NCI-H226 (cell line): ENCODE measurements around the gene ARHGEF38.
A peak's percentile ranks its signal among the peaks of the same experiment; 100 is the strongest.
"Not testable (repeated sequence)": the region's sequence is repeated elsewhere in the genome, so short reads cannot be mapped to it uniquely, and the experiment has no call there.

Source experiments
- DNase-seq: peaks from one replicate; pipeline ENCODE4 v3.0.0-alpha.2; 2015

Gene ARHGEF38

DNA sequence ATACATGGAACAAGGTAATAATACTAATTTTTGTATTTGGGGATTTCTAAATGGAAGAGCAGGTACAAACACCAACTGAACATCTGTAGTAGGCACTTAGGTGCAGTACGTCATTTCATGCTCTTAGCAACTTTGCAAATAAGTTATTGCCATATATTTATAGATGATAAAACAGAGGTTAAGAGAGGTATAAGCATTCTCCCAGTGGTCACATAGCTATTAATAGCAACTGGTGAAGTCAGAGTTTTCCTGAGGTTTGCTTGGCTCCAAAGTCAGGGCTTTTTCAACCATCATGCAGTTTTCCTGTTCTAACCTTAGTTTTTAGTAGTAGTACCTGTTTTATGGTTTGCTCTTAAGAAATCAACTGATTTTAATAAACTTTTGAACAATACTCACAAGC lies 10.9 kb downstream of the ARHGEF38 start:
- no peak for DNase-seq

DNA sequence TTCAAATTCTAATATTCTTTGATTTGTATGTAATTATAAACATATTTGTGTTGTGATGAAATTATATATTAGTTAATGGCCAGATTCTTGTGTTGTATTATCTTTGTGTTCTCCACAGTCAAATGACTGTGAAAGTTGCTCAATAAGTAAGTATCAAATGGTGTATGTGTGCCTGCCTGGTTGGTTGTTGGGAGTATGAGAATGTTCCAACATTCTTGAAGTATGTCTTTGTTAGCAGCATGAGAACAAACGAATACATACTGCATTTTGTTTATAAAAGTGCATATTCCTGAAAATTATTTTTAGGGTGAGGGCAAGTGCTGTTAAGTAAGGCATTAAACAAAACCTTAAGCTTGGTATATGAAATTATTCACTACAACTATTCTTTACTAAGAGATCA lies 16.2 kb downstream of the ARHGEF38 start:
- DNase-seq: no peak

DNA sequence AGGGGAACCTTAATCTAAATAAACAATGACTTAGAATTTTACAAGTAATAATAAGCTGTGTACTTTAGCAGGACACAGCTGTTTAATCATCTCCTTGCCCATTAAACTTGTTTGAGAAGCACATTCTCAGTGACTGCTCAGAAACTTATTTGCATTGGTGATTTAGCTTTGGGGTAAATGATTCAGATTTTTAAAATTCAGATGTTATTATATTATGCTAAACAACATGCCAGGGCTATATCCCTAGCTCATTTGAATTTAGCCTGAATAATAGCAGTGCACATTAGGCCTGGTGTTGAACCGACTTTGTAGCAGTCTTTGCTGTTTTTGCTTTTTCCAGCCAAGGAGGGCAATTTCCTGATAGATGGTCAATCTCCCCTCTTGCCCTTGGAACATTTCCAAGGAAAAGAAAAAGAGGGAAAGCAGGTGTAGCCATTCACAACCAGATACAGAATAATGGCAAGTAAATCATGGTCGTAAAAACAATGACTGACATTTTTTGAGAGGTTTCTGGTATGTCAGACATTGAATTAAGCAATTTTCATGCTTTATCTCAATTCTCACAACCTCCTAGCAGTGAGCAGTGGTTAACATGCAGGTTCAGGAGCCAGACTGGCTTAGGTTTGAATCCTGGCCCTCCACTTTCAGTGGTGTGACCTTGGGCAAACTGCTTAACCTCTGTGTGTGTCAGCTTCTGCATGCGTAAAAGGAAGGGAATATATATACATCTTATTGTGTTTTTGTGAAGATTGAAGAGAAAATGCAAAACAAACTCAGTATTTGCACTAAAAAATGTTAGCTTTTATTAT lies 16.8 kb downstream of the ARHGEF38 start:
- no peak for DNase-seq

DNA sequence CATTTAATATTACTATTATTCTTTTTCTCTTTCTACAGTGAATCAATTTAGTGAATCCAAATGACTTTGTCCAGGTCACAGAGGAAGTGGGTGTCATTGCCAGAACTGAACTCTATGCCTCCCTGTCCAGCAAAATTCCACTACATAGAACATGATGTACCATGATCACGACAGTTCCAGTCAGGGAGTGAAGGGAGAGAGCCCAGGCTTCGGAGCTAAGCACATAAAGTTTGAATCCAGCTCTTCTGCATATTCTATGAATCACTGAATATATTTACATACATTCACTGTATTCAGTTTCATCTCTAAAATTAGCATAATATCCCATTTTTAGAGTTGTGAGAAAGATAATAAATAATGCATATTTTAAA lies 17.4 kb downstream of the ARHGEF38 start:
- DNase-seq: no peak

DNA sequence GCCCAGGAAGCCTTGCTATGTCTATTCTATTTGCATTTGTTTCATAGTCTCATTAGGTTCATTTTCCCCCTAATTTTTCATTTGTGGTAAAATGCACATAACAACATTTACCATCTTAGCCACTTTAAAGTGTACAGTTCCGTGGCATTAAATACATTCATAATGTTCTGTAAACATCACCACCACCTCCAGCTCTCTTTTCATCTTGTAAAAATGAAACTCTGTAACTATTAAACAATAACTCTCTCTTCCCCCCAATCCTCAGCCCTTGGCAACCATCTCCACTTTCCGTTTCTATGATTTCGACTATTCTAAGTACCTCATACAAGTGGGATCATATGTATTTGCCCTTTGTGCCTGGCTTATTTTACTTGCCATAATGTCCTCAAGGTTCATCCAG lies 19.9 kb downstream of the ARHGEF38 start:
- DNase-seq: no peak

DNA sequence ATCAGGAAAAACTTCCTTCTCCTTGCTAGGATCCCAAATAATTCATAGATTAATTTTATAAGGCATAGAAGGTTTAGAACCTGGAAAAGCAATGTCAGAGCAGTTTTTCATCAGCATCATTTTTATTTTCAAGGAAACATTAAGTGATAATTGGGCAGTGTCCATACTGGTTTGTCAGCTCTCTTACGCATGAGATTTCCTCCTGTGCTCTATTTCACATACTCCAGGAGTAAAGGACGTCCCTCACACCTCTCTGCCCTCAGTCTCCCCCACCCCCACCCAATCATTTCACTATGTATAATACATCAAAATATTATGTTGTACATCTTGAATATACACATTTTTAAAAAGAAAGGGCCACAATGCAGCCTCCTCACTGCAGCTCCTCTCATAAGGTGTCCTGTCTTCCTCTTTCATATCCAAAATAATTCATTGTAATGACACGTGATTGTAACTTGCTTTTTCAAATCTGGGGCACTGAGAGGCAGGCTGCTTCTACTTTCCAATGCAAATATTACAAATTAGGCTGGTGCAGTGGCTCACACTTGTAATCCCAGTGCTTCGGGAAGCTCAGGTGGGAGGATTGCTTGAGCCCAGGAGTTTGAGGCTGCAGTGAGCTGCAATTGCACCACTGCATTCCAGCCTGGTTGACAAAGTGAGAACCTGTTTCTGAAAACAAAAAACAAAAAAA lies 34.4 kb downstream of the ARHGEF38 start:
- DNase-seq: no peak

DNA sequence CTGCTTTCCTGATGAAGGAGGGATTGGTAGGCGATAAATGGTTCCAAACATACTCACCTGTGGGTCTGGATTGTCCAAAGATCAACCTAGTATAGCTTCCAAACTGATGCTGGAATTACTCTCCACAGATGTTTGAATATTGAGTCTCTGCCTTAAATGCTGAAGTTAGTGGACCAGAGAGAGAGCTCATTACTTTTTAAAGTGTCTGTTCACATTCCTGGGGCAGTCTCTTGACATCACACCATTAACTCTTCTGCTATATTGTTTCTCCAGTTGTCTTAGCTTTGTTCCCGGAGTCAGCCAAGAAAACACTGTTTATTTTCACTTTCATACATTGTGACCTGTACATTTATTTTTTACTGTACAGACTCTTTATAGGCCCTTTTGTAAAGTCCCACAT lies 35.4 kb downstream of the ARHGEF38 start:
- no peak for DNase-seq

DNA sequence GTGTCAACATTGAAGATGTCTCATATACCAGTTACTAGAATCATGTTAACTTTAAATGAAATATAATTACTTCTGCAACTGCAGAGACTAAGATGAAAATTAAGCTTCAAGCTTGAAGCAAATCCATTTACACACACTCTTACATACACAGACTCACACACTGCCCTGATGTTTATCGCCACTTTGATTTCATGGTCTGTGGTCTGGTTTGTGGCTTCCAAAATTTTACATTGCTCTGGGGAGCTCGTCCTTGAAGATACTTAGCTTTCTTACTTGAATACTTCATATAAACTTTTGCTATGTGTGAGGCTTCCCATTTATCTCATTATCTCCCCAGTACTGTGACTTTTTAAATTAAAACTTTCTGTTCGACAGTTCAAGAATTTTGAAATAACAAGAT lies 35.8 kb downstream of the ARHGEF38 start:
- DNase-seq: no peak

DNA sequence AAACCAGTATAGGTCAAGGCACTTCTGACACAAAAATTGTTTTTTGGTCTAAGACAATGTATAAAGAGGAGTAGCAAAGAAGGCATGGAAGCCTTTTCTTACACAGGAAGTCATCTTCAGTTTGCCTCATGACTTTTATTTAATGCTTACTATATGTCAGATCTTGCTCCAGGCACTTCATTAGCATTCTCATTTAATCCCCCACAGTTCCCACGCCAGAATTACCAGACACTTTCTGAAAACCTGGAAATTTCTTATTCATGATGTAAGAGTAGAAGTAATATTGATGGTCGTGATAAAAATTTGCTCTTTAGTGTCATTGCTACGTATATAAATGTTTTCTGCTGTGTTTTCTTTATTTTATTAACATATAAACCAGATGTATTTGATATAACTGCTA lies 39.2 kb downstream of the ARHGEF38 start:
- DNase-seq: no peak

DNA sequence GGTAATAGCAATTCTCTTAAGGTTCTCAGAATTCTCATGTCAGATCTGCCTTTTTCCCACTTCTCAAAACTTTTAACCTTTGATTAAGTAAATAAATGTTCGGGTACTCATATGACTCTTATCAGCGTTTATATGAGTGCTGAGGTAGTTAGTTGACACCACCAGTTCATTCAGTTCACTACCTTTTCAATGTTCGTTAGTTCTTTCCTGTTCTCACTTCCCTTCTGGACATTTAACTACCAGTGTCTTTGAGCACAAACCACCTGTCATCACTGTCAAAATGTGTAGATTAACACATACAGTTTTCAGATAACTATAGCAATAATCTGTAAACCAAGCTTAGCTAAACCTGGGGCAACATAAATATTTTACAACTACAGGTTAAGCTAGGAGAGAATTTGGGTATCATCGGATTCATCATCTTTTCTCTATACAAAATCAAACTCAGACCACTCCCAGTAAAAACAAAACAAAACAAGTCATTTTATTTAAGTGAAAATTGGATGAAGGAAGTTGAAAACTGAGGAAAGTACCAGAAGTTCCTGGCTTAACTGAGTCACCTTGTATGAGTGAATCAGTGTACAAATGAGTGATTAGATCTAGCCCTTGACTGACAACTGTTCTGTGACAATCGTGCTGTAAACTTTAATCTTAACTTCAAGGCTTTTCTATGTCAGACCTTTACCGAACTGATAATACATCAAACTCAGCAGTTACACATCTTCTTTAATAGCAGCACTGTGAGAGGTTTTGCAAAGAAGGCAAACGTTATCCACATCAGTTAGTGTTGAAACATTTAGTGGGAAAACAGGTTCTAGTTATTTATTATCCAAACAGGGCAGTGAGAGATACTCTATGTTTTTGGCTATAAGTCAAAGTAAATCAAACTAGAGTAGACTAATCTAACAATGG lies 41.9 kb downstream of the ARHGEF38 start:
- no peak for DNase-seq

DNA sequence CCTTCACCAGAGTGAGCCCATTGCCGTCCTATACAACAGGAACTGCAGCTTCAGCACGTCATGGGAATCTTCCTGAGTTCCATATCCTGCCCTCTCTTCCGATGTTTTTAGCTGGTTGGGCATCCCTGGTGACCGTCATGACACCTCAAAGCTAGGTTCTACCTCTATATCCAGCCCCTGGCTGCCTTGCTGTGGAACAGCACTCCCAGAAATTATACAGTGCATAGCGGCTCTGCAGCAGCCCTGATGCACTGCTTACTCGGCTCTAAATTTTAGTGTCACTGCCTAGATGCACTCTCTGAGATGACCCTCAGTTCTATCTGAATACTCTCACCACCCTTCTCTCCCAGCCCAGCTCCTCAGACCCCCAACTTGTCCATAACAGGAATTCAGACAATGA lies 44.3 kb downstream of the ARHGEF38 start:
- no peak for DNase-seq

DNA sequence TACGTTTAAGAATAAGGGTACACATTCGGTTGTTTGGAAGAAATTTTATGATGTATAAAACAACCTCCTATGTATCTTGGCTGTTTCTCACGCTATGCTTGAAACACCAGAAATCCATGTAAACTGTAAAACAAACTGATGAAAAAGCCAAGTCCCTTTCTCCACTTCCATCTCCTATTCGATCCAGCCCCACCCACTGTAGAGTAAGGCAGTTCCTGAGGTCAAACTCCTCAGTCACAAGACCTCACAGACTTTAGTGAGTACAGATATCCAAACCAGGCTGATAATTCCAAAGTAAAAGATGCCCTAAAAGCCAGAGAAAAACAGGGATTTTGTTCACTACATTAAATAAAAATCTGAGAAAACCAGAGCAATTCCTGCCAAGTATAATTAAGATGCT lies 45.6 kb downstream of the ARHGEF38 start:
- no peak for DNase-seq

DNA sequence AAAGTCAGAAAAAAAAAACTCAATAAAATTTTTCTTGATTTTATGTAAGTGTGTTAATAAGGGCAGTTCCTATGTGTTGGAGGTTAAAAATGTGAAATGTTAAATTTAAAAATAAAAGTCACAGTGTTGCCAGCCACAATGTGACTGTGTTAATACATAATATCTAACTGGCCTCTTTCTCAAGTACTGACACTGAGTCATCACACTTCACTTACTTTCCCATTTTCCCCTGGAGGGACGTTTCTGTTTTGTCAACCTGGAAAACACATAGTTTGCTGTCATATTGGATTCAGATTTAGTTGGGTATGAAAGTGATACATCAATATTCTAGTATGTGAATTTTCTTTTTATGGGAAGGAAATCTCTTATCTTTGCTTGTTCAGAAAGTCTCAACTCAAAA lies 46.4 kb downstream of the ARHGEF38 start:
- DNase-seq: no peak

DNA sequence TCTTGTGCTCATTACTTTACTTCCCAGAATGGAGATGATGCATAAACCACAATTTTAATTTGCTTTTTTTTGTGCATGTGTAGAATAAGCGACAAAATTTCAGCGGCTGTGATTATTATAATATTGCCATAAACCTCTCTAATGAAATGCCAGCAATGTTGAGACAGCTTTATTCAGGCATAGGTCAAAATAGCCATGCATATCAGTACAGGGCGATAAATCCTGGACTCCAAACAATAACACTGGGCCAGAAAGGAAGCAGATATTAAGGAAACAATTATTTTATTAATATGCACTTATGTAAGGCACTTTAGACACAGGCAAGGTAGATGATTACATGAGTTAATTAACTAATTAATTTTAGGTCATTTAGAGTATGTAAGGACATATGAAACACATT lies 47.1 kb downstream of the ARHGEF38 start:
- DNase-seq: no peak

DNA sequence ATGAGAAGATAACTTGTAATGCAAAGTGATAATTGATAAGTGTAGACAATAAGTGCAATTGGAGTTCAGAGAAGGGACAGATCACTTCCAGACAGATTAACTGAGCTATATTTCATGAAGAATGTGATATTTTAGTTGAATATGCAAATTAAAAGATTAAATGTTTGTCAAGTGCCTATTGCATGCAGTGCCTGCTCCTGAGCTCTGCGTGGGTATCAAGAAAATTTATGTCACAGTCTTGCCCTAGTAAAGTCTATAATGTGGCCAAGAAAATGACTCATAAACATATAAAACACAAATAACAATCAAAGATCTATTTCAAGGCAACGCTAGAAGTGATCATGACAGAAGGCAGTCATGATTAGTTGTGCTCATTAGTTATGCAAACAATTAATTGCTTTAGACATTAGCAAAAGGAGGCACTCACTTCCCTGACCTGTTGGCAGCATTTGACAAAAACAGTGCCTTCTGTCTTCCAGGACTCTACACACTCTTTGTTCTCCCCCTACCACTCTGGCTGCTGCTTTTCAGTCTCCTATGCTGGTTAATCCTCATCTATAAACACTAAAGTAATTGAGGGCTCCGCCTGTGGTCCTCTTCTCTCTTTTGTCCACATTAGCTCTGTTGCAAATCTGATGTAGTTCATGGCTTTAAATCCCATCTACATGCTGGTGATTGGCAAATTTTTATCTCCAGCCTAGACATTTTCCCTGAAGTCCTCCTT lies 47.7 kb downstream of the ARHGEF38 start:
- no peak for DNase-seq

DNA sequence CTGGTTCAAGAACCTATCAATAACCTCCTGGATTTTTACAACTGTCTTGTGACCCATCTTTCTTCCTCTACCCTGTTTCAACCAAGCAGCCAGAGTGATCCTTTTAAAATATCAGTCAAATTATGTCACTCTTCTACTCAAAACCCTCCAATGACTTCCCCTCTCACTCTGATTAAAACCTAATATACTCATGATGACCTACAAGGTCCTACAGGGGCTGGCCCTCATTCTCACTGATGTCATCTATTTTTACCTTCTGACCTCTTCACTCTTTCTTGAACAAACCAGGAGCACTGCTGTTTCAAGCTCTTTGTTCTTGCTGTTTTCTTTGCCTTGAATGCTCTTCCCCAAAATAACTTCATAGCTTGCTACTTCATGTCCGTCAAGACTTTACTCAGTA lies 48.5 kb downstream of the ARHGEF38 start:
- no peak for DNase-seq

DNA sequence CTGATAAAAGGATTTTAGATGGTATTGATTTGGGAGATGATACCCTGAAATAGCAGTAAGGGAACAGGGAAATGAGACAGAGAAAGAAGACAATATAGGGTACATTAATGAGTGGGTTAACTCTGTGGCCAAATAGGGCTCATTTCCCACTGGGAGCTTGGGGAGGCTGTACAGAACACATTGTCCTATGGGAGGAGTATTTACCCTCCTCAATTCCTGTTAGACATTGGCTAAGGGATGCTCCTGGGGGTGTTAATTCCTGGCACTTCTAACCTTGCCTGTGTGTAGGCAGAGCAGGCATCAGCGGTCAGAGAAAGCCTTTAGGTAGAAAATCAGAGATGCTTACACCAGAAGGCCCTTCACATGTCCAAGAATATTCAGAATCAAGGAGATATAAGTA lies 49.0 kb downstream of the ARHGEF38 start:
- no peak for DNase-seq

DNA sequence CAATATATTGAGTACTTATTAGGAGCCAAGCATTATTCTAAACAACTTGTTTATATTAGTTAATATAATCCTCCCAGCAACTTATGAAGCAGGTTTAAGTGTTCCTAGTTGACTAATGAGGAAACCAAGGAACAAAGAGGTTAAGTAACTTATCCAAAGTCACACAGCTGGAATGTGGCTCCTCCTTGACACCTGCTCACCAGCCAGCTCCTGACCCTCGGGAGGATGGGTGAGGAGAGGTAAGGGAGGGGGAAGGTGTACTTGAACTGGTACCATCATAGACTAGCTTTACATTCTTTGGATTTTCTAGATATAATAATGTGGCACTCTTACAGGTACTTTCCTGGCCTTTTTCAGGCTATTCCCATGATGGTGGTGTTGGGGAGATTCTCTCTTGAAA lies 50.7 kb downstream of the ARHGEF38 start:
- no peak for DNase-seq

DNA sequence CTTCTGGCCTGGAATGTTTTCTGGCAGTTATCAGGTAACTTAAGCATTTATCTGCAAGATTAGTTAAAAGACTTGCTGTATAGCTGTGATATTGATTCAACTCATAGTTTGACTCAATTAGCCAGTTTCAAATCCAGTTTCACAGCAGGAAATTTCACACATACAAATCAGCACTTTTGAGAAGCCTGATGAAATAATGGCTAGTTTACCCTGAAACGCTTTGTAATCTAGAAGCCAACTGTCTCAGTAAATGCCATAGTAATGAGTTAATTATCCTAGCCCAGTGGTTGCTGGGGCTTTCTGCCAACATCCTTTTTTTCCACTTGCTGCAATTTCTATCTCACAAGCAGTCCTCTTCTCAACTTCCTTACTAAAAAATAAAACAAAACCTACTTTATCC lies 53.1 kb downstream of the ARHGEF38 start:
- peak; percentile 39 for DNase-seq

DNA sequence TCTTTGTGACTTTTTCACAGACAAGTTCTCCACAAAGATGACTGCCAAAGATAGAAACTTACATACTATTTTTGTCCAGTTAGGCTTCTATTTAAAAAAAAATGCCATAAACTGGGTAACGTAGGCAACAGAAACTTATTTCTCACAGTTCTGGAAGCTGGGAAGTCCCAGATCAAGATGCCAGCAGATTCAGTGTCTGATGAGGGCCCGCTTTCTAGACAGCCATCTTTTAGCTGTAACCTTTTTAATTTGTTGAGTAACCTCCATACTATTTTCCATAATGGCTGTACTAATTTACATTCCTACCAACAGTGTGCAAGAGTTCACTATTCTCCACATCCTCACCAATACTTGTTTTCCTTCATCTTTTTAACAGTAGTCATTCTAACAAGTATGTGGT lies 55.5 kb downstream of the ARHGEF38 start:
- DNase-seq: no peak

DNA sequence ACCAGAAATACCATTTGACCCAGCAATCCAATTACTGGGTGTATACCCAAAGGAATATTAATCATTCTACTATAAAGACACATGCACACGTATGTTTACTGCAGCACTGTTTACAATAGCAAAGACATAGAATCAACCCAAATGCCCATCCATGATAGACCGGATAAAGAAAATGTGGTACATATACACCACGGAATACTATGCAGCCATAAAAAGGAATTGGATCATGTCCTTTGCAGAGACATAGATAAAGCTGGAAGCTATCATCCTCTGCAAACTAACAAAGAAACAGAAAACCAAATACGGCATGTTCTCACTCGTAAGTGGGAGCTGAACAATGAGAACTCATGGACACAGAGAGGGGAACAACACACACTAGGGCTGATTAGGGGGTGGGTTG lies 57.4 kb downstream of the ARHGEF38 start:
- not testable (repeated sequence) for DNase-seq

DNA sequence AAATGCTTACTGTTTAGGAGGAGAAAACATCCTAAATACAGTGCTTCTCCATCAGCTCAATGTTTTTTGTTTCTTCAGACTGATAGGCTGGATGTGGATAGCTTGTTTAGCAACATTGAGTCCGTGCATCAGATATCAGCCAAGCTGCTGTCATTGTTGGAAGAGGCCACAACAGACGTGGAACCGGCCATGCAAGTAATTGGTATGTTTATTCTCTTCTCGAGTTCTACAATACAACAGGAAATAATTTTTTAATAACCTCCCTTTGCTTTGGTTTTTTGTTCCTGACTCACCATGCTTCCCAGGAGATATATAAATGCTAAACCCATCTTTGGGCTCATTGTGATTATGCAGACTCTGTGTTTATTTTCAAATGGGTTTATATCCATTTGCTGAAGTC lies 60.9 kb downstream of the ARHGEF38 start:
- DNase-seq: no peak
